ENCODE results near the gene DROSHA.
"Not testable (repeated sequence)": the region's sequence is repeated elsewhere in the genome, so short reads cannot be mapped to it uniquely, and the experiment has no call there.

The DROSHA gene

DNA sequence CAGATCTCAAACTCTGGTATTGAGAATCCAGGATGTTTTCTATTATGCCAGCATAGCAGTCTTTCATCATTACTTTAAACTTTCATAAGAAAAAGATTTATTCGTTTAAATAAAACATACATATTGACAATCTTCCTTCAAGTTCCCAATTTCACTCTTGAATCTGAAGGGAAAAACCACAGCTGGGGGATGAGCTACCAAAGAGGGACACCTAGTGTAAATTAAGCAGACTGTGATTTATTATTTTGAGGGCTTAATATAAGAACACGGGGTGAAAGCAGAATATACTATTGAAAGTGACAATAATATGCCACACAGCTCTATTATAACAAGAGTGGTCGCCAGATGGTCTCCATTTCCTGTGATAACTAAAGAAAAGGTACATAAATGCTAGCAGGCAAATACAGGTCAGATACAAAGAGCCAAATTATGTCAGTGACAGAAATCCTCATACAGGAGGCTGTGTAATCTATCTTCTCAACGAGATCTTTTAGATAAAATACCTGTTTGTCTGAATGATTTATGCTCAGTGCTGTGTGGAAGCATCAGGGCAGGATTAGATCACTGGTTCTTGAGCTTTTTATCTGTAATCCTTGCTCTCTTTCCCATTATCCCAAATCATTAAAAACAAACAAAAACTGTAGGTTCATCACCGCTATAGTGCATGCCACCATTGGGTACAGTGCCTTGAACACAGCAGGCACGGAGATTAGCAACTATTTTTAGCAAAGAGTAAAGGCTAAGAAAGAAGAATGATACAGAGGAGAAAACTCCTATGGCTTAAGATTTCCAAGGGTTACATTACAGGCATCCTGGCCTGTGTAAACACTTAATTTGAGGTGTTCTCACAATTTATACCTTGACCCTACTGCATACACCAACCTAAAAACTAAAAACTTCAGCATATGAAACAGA lies 116.6 kb downstream of the DROSHA start:
- no peak for DNase-seq (ENCODE audit: low read depth)

DNA sequence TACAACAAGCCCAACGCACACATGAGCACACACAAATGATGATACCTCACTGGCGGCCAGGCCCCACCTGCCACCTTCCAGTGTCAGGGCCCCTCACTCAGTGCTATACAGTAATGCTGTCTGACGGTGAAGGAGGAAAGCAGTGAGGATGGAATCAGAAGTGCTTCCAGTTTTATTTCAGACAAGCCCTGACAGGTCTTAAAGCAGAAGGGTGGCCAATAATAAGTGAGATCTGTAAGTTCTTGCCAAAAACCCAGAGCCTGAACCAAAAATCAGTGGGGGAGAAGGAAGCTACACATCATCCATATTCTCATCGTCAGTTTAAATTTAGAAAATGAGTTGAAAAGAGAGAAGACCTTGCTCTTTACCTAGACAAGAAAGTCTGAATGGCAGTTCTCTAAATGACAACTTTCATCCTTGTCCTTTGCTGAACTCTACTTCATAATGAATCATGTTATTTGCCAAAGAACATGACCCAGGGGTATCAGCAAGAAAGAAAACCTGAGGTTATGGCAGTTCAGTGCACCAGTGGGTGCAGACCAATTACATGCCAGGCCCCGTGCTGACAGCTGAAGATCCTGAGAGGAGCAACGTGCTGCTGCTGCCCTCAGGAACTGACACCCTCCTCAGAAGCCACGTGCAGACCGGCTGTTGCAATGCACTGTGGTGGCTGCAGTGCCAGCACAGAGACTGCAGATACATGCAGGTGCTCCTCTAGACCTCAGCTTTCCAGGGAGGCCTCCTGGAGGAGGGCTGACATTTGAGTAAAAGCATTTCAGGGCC lies 118.7 kb downstream of the DROSHA start:
- DNase-seq (ENCODE audit: low read depth), result no peak

DNA sequence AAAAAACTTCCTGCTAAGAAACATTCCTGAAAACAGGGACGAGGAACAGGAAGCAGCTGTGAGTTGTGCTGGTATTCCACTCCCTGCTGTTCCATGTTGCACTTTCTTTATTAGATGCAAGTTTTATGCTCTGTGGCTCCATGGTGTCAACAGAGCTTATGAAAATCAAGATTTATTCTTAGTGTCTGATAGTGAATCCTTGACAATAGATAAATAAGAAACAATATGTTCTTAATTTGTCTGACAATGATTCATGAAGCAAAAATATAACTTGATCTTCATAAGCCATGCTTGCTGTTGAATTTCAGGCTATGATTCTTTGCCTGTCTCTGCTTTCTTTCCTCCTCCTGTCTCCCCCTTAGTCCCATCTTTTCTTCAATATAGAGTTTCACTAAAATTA lies 119.6 kb downstream of the DROSHA start:
- DNase-seq (ENCODE audit: low read depth), result no peak

DNA sequence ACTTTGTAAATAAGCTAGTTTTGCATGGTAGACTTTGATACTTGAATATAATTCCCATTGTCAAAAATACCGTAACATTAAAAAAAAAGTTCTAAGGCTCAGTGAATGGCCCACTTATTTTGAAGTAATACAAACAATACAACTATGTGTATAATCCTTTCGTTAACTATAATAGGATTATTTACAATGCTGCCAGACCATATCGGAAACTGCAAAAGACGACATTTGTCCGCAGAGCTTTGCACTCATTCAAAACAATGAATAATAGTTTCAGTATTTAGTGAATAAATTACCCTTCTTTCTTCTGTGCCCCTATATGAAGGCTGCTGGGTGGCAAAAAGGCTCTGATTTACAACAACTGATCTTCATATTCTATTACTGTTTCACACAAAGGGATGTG lies 121.8 kb downstream of the DROSHA start:
- no peak for DNase-seq (ENCODE audit: low read depth)

DNA sequence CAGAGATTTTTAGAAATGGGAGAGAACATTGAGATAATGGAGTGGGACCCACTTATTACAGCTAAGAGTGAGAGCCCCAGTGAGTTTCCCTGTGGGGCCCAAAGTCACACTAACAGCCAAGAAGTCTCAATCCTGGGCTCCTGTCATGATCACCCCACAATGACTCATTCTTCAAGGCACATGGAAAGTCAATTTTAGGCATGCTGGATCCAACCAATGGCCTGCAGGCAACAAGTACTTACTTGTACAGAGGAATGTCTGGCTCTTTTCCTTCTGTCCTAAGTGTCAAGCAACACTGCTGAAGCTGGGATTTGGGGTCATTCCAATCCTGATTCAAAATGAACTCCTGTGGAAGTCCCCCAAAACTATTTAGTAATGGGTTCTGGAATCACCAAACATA lies 123.1 kb downstream of the DROSHA start:
- no peak for DNase-seq (ENCODE audit: low read depth)

DNA sequence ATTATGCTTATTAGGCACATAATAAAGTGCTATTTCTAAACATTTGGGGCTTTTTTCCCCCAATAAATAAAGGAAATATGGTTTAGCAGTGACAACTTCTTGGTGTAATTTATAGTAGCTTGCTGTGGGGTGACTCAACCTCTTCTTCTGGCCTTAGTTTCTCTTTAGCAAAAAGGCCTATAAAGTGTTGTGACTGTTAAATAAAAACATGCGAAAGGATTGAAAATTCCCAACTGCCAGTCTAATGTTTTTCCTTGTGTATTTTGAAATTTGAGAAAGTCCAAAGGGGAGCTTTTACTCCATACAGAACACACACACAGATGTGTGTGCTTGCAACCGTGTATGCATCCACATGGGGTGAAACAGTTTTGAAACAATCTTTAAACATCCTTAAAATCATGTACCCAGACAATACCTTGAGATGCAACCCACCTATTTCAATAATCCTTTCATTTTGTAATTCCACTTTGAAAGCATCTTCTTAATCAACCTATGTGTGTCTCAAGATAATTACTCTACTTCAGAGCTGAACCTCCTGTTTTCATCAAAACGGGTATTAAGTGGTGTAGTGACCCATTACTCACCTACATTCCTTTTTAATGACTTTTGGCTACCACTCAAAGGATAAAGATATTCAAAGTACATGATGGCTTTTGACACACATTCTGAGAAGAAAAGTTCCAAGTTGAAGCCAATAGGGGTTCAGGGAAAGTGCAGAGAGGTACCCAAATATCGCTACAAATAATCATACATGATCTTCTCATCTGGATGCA lies 123.8 kb downstream of the DROSHA start:
- DNase-seq (ENCODE audit: low read depth), result no peak

DNA sequence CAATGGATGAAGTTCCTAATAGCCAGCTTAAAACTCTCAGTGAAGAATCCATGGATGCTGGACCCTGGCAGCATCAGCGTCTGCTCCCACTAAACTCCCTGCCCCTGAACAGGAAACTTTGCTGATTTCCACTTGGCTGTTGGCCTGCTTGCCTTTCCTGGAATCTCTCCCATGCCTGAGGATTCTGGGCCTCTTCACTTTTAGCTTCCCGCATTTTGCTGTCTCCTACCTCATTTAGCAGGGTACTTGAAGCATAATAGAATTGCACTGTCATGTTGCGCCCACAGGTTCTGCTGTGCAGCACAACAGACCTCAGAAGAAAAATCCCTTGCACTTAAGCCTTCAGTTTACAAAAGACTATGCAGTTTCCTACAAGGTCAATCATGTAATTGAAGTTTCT lies 127.6 kb downstream of the DROSHA start:
- no peak for DNase-seq (ENCODE audit: low read depth)

DNA sequence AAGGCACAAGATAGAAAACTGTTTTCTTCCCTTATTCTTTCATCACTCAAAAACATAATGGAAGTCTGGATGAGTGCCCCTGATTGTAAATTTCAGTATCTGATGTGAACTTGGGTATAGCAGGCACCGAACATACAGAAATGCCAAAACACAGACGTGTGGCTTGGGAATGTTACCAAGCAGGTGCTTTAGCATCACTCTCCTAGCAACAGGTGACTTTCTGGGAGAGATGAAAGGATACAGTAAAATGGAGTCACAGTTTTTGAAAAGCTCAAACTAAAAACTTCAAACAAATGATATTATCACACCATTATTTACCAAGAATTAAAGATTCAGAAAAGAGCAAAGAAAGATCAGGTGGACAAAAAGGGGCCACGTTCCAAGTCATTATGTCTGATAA lies 130.2 kb downstream of the DROSHA start:
- no peak for DNase-seq (ENCODE audit: low read depth)

DNA sequence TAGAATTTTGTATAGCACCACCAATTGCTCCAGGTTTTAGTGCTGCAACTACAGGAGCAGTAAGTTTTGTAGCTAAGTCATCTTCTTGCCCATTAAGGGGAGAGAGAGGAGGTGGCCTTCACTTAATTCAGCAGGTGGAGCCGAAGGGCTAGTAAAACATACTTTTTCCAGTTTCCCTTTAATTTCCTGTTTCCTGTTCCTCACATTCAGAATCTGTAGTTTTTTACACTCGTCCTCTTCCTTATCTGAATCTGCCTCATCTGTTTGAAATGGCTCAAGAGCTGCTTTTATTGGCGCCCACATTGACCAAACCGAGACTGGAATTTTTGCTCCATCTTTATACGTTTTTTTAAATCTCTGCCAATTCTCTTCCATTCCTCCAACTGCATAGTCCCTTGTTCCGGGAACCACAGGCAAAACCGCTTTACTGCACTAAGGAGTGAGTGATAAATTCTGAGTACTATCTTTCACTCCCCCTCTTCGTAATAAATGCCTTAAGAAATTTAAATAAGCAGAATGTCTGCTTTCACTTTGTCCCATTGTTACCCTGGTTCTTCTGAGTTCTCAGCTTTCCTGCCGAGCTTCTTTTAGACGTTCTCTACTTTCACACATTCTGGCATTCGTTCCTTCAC lies 133.9 kb downstream of the DROSHA start:
- no peak for DNase-seq (ENCODE audit: low read depth)

DNA sequence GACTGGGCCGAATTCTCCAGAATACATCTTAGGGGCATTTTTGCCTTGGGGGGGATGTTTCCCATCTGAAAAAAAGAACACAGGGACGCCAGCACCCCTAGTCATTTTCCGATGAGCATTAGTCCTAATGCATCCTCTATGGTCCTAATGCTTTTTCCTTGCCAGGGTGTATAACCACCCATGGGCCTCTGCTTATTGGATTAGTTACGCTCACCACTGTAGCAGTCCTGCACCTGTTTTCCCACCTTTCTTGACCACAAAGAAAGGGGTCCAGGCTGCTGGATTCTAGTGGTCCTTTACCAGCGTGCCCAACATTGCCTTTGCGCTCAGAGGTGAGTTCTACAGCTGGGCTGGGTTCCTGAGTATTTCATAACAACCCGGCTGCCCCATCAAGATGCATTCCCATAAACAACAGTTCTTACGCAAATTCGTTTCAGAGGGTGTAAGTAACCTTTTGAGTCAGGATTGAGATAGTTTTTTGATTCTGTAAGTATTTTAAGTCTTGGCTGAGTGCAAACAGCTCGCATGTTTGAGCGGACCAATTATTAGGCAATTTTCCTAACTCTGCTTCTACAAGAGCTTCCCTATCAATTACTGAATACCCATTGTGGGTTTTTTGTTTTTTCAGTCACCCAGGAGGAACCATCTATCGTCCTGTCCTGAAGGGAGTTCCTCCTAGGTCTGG lies 135.1 kb downstream of the DROSHA start:
- DNase-seq (ENCODE audit: low read depth), result no peak

DNA sequence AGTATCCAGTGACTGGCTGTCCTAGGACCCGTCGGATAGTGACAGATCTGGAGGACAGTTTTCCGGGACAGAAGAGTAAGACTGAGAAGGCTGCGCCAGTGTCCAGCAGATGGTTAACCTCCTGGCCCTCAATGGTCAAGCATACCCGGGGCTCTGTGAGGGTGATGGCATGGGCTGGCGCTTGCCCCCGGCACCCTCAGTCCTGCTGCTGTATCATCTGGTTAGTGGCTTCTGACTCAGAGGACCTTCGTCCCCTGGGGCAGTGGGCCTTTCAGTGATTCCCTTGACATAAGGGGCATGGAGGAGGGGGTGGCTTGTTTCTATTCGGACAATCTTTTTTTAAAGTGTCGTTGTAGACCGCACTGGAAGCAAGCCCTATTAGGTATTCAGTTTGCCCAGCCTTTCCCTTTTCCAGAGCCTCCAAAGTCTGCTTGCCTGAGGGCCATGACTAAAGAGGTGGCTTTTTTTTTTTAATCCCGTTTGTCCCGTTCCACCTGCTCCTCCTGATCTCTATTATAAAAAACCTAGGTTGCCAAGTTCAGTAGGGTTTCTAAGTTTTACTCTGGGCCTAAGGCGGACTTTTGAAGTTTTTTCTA lies 136.3 kb downstream of the DROSHA start:
- DNase-seq (ENCODE audit: low read depth), result not testable (repeated sequence)

DNA sequence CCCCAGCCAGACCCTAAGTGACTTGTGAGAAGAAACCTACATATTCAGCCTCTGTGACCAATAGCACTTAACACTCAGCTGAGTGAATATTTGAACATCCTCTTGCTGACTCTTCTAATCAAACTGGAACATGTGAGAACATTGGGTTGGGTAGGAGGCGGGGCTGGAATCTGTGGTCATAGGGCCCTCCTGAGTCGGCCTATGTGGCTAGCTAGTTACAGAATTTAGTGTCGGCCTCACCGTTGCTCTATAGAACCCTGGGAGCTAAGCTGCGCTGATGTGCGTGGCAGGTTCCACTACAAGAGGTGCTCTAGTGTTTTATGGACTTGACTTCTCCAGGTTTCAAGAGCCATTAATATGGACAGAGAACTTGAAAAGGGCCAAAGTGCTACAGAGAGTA lies 138.8 kb downstream of the DROSHA start:
- DNase-seq (ENCODE audit: low read depth), result no peak

DNA sequence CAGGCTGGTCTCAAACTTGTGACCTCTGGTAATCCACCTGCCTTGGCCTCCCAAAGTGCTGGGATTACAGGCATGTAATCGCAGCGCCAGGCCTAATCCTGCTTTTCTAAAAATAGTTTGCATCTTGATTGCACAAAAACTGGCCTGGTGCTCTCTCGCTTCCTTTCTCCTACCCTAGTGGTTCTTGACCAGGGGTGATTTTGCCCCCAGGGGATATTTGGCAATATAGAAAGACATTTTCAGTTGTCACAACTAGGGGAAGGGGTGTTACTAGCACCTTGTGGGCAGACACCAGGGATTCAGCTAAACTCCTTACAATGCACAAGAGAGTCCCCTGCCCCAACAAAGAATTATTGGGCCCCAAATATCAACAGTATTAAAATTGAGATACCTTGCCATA lies 139.8 kb downstream of the DROSHA start:
- DNase-seq (ENCODE audit: low read depth), result no peak

DNA sequence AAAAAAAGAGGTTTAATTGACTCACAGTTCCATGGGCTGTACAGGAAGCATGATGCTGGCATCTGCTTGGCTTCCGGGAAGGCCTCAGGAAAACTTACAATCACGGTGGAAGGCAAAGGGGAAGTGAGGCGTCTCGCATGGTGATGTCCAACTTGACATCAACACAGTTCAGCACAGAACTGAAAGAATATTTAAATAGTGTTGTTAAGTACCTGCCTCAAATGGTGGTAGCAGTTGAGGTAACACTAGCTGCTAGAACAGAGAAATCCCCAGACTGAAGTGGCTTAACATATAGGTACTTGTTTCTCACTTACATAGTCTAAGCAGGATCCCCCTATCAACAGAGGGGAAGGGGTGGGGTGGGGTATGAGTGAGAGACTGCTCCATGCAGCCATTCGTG lies 141.6 kb downstream of the DROSHA start:
- DNase-seq (ENCODE audit: low read depth), result no peak

DNA sequence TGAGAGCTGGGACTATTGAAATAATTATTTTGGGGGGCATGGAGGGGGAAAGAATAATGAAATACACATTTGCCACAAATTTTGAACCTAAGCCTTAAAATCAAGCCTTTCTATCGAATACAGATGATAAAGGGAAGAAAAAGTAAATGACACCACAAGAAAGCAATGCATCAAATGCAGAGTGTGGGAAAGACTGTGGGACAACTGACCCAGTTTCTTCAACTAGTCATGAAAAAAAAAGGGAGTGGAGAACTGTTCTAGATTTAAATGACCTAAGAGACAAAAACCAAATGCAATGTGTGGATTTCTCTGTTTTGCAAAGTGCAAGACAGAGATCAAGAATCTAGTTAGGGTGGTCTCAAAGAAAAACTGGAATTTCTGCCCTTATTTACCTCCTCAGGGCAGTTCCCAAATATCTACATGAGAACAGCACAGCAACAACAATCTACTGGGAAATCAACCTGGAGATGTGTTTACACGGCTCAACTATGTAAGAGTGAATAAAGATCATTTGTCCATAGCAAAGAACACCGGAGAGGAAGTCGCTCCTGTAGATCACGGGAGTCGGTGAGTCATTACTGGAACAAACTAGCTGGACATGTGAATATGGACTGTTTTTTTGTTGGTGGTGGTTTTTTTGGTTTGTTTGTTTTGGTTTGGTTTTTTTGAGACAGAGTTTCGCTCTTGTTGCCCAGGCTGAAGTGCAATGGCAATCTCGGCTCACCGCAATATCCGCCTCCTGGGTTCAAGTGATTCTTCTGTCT lies 145.9 kb downstream of the DROSHA start:
- DNase-seq (ENCODE audit: low read depth), result no peak

DNA sequence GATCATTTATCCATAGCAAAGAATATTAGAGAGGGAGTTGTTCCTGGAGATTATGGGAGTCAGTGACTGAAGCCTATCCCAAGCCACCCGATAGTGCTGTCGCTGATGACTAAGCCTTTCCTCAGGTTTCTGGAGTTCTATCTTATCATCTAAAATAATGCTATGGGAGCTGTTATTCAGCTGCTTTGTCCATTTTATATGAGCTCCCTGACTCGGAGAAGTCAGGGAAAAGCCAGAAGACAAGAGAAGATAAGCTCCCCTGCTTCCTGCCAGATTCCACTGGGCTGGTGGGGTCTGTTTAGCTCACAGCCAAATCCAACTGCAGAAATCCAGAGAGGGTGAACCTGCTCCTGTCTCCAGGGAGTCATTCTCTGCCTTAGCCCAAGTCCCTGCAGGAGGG lies 148.2 kb downstream of the DROSHA start:
- no peak for DNase-seq (ENCODE audit: low read depth)

DNA sequence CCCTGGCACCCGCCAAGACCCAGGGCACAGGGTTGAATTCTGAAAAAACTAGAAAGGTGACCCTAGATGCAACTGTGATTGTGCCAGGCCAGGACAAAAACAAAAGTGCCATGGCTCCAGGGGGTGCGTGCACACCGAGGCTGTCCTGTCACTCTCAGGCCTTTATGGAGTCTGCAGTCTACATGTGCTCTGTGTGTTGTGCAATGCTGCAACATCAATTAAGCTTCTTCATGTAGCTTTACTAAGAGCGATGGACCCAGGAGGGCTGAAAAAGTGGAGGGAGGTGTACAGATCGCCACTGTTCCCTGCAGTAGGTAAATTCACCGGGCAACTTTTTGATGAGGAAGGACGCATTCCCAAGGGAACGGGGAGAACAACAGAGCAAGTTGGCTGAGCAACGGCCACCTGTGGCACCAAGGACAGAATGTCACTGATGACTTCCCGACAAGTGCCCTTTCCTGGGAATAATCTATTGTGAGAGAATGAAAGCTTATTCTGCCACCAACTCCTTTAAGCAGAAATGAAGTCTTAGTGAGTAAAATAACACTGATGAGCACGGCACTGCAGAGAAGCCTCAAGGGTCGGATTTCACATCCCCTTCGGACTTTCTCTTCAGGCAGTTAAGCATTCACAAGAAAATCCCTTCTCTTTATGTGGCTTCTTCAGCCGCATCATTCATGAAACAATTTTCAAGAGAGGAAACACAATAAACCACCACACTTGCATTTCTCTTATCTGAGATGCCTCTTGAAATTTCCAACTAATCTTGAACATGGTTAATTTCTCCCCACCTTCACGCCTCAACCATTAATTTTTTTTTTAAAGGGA lies 149.6 kb downstream of the DROSHA start:
- no peak for DNase-seq (ENCODE audit: low read depth)

DNA sequence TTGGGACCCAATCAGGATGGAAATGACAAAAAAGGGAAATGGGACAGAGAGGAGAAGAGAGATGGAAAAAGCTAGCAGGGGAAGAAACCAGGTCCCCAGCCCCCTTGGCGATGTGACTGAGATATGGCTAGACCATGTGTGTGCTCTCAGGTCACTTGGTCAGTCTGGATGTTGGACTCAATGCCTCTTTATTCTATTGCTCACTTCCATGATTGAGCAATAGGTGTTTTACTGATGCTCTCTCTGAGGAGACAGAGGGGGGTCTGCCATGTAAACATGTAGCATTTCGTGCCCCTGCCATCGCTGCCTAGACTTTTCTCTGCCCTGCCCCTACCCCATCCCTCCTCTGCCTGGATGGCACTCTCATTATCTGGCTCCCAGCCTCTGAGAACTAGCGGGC lies 150.6 kb downstream of the DROSHA start:
- DNase-seq (ENCODE audit: low read depth), result no peak

DNA sequence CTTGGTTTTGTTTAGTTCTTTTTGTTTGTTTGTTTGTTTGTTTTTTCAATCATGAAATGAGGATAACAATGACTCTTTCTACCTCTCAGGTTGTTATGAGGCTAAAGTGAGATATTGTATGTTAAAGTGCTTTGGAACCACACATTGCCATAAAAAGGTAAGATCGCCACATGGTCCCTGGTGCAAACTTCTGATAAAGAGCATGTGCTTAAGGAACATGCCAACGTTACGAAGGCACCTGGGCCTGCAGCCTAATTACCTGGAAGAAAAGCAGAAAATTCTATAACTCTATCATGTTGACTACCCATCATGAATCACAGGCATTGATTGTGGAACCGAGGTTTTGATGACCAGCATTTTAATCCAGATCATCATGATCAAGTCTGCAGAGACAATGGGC lies 151.8 kb downstream of the DROSHA start:
- DNase-seq (ENCODE audit: low read depth), result no peak

Measured in stimulated activated CD8-positive, alpha-beta memory T cell treated with anti-CD3 and anti-CD28 coated beads, Interleukin-7, amount 100 ng/mL, for 24 hours (primary cell).